Sigmoid colon (tissue), 7 donors: ENCODE results near the gene TMBIM1. TPM values are rescaled to one million over a fixed set of nuclear protein-coding genes. Genes with fewer than 3 reads are reported as not detected.
"Not testable (repeated sequence)": the region's sequence is repeated elsewhere in the genome, so short reads cannot be mapped to it uniquely, and the experiment has no call there.

Experiments
- DNase-seq: peaks from one replicate; pipeline ENCODE4 v3.0.0-alpha.2; 2019
- H3K27ac ChIP-seq, 4 donors: fragments of 200-600 bp; sonication (generic); one replicate each; pipeline ENCODE4 v1.5.1; 2016 to 2019; ENCODE audit warnings: mild to moderate bottlenecking in 1 of 4
- H3K27me3 ChIP-seq, 3 donors: fragments of 200-600 bp; sonication (generic); one replicate each; pipeline ENCODE4 v1.5.1; 2019; ENCODE audit warnings: mild to moderate bottlenecking in 1 of 3
- H3K36me3 ChIP-seq, 4 donors: fragments of 200-600 bp; sonication (generic); one replicate each; pipeline ENCODE4 v1.5.1; 2016 to 2019
- H3K4me1 ChIP-seq, 4 donors: fragments of 200-600 bp; sonication (generic); one replicate each; pipeline ENCODE4 v1.5.1; 2017 to 2019
- H3K4me3 ChIP-seq, 4 donors: fragments of 200-600 bp; sonication (generic); one replicate each; pipeline ENCODE4 v1.5.1; 2017 to 2019; ENCODE audit warnings: mild to moderate bottlenecking in 2 of 4, moderate library complexity in 1 of 4
- H3K9me3 ChIP-seq, 4 donors: fragments of 200-600 bp in 3 of 4; sonication (generic) in 3 of 4; one replicate each; pipeline versions ENCODE4 v1.5.1 to v1.6.1; 2013 to 2019
- EP300 ChIP-seq, 4 donors: sonication (generic); formaldehyde crosslinking; IDR thresholded peaks; one replicate each; pipeline ENCODE4 v1.6.1; 2017; ENCODE audit warnings: antibody characterized with exemption in 4 of 4
- POLR2A ChIP-seq, 2 donors: fragments of 450-650 bp; IDR thresholded peaks; one replicate each; pipeline ENCODE4 v1.6.1; 2016; ENCODE audit warnings: antibody characterized with exemption in 2 of 2, mild to moderate bottlenecking in 2 of 2, moderate library complexity in 2 of 2
- POLR2AphosphoS5 ChIP-seq, 4 donors: sonication (generic); formaldehyde crosslinking; IDR thresholded peaks; one replicate each; pipeline ENCODE4 v1.6.1; 2017; ENCODE audit warnings: antibody characterized with exemption in 4 of 4
- WGBS, 2 donors: extraction: QIAGEN DNeasy Blood & Tissue Kit; methylation state at CpG; one replicate each; pipeline ENCODE4 v1.1.7; 2013; 5-methylcytosine and 5-hydroxymethylcytosine counted together
- intact Hi-C: fragments of 100-400 bp; cut with DNase I; formaldehyde crosslinking; loops from one replicate; pipeline ENCODE4 v1.15.1; 2023
- polyA plus RNA-seq, 3 donors: library from polyadenylated mRNA; stranded (reverse); fragments of 200-250 nt; gene quantifications; one replicate each; pipeline ENCODE4 v1.2.3, GENCODE V29; 2013
- total RNA-seq, 4 donors: library from RNA; depleted of rRNA; stranded (reverse); fragments of >200 nt; gene quantifications; one replicate each; pipeline ENCODE4 v1.1.0, GENCODE V29; 2016
- TF ChIP-seq, protein P1 (sequence below), 4 experiments: fragments of 450-650 bp in 3 of 4; fragments of 200-600 bp in 1 of 4; IDR thresholded peaks; one replicate each; pipeline ENCODE4 v1.5.1; 2016 to 2019; ENCODE audit warnings: antibody characterized with exemption in 4 of 4, mild to moderate bottlenecking in 3 of 4, moderate library complexity in 2 of 4
- donor health status: healthy with polysubstance abuse.
- donor health status: Bipolar disorder and iron deficiency.
- donor health status: healthy.

The TMBIM1 gene
- total and polyA plus RNA-seq, 7 donors: 90.2 to 204 (median 139) TPM

DNA sequence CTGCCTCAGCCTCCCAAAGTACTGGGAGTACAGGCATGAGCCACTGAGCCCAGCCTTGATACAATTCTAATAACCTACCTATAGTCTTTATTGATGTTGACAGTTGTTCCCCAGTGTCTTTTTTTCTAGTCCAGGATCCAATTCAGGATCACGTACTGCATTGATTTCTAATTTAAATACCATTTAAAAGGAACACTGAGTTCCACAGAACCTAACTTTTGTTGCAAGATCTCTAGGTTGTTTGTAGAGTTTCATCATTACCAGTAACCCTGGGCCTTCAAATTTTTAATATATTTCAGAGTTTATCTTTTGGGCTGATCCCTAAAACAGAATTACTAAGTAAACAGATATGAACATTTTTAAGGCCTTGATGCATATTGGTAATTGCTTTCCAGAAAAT, 21.1 kb upstream of the TMBIM1 start:
- Histone ChIP-seq H3K4me3 (no peak overlapping the region), H3K4me1 (no peaks in the 10 kb centered on the region), H3K9me3 (no peaks in the 10 kb centered on the region), H3K36me3 (no peaks in the 10 kb centered on the region), H3K27me3 (no peaks in the 10 kb centered on the region), H3K27ac (no peak overlapping the region)
- DNase-seq: no peak
- WGBS, 2 donors: 69 to 87% methylated on average over 1 of the region's 1 CpG
- TF ChIP-seq POLR2AphosphoS5 (IDR thresholded peaks at IDR 0.05) (no peak), EP300 (IDR thresholded peaks at IDR 0.05) (no peak)
- intact Hi-C loops: no loop called here

DNA sequence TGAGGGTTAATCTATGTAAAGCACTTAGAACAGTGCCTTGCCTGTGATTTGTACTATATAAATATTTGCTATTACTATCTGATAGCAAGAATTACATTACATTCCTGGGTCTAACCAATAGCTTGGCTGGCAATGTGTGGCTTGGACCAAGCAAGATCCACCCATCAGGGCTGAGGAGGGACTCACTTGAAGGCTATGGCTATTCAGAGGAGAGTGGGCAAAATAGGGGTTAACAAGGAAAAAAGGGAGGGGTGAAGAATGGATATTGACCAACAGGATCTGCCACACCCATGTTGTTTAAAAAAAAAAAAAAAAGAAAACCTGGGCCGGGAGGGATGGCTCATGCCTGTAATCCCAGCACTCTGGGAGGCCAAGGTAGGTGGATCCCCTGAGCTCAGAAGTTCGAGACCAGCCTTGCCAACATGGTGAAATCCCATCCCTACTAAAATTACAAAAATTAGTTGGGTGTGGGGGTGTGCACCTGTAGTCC, 20.0 kb upstream of the TMBIM1 start:
- H3K27me3 ChIP-seq: no peaks in the 10 kb centered on the region
- H3K36me3 ChIP-seq: no peaks in the 10 kb centered on the region
- no peaks in the 10 kb centered on the region for H3K4me1 ChIP-seq
- DNase-seq: no peak
- no peak overlapping the region for H3K27ac ChIP-seq
- H3K4me3 ChIP-seq: no peak overlapping the region
- no peaks in the 10 kb centered on the region for H3K9me3 ChIP-seq
- intact Hi-C loops: no loop called here
- TF ChIP-seq, protein P1, sequence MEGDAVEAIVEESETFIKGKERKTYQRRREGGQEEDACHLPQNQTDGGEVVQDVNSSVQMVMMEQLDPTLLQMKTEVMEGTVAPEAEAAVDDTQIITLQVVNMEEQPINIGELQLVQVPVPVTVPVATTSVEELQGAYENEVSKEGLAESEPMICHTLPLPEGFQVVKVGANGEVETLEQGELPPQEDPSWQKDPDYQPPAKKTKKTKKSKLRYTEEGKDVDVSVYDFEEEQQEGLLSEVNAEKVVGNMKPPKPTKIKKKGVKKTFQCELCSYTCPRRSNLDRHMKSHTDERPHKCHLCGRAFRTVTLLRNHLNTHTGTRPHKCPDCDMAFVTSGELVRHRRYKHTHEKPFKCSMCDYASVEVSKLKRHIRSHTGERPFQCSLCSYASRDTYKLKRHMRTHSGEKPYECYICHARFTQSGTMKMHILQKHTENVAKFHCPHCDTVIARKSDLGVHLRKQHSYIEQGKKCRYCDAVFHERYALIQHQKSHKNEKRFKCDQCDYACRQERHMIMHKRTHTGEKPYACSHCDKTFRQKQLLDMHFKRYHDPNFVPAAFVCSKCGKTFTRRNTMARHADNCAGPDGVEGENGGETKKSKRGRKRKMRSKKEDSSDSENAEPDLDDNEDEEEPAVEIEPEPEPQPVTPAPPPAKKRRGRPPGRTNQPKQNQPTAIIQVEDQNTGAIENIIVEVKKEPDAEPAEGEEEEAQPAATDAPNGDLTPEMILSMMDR (IDR thresholded peaks at IDR 0.05): no peak
- TF ChIP-seq EP300 (IDR thresholded peaks at IDR 0.05) (no peak), POLR2A (IDR thresholded peaks at IDR 0.05) (no peak), POLR2AphosphoS5 (IDR thresholded peaks at IDR 0.05) (no peak)
- WGBS, 2 donors: 14 to 72% methylated on average over 2 of the region's 2 CpGs

DNA sequence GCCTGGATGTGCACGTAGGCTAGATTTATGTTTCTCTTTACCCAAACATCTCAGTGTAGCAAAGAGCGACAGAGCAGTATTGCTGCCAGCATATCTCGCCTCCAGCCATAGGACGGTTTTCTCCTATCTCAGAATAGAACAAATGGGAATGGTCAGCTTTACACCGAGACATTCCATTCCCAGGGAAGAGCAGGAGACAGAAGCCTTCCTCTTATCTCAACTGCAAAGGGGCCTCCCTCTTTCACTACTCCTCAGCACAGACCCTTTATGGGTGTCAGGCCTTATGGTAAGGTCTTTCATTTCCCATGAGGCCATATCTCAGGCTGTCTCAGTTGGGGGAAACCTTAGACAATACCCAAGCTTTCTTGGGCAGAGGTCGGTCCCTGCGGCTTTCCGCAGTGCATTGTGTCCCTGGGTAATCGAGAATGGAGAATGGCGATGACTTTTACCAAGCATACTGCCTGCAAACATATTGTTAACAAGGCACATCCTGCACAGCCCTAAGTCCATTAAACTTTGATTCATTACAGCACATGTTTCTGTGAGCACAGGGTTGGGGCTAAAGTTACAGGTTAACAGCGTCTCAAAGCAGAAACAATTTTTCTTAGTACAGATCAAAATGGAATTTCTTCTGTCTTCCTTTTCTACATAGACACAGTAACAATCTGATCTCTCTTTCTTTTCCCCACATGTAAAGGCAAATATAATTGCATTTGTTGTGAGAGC, 19.4 kb upstream of the TMBIM1 start:
- WGBS, 2 donors: 14 to 72% methylated on average over 11 of the region's 11 CpGs

DNA sequence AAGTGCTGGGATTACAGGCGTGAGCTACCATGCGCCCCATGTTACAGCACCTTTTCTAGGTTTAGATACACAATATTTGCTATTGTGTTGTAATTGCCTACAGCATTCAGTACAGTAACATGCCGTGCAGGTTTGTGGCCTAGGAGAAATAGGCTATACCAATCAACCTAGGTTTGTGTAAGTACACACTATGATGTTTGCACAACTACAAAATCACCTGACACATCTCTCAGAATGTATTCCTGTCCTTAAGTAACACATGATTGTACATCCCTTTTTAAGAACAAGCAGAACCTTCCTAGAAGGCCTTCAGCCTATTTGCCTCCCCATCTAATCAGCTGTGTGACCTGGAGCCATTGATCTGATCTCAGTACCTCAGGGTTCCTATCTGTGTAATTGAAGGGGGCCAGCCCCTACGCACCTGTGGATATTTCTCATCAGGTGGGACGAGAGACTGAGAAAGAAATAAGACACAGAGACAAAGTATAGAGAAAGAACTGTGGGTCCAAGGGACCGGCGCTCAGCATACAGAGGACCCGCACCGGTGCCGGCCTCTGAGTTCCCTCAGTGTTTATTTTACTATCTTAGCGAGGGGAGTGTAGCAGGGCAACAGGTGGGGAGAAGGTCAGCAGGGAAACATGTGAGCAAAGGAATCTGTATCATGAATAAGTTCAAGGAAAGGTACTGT, 18.7 kb upstream of the TMBIM1 start:
- Histone ChIP-seq H3K4me1 (no peaks in the 10 kb centered on the region), H3K9me3 (no peaks in the 10 kb centered on the region), H3K4me3 (no peak overlapping the region), H3K36me3 (no peaks in the 10 kb centered on the region), H3K27ac (no peak overlapping the region), H3K27me3 (no peaks in the 10 kb centered on the region)
- 33 to 75% methylated on average over 11 of the region's 11 CpGs for WGBS, 2 donors
- intact Hi-C loops: no loop called here
- no peak for DNase-seq
- TF ChIP-seq POLR2A (IDR thresholded peaks at IDR 0.05) (no peak), POLR2AphosphoS5 (IDR thresholded peaks at IDR 0.05) (no peak), EP300 (IDR thresholded peaks at IDR 0.05) (no peak)
- TF ChIP-seq, protein P1 (IDR thresholded peaks at IDR 0.05): no peak

More for the DNA sequence above, 19.4 kb upstream of the TMBIM1 start:
- H3K27me3 ChIP-seq, H3K36me3 ChIP-seq, H3K4me1 ChIP-seq, H3K4me3 ChIP-seq, DNase-seq, H3K27ac ChIP-seq, H3K9me3 ChIP-seq, intact Hi-C loops: not testable (repeated sequence)

DNA sequence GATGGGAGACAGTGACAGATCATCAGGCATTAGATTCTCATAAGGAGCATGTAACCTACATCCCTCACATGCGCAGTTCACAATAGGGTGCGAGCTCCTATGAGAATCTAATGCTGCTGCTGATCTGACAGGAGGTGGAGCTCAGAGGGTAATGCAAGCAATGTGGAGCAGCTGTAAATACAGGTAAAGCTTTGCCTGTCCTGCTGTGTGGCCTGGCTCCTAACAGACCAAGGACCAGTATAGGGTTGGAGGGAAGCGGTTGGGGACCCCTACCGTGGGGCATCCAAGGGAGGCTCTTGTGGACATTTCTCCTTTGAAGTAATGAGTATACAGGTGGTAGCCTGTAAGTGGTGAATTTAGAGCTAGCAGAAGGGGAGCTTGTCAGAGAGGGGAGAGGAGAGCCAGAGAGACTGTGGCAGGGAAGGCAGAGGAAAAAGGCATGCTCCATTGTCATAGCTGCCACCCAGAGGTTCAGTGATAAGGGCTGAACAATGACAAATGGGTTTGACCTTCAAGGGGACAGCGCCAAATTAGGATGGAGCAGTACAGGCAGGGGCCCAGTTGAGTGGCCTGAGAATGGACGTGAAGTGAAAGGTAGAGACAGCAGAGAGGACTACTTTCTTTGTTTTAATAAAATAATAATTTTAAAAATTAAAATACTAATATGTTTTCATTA, 15.2 kb upstream of the TMBIM1 start:
- H3K27ac ChIP-seq: no peak overlapping the region
- no peak overlapping the region for H3K4me3 ChIP-seq
- H3K27me3 ChIP-seq: no peaks in the 10 kb centered on the region
- no peak for DNase-seq
- no peaks in the 10 kb centered on the region for H3K4me1 ChIP-seq
- H3K9me3 ChIP-seq: no peaks in the 10 kb centered on the region
- 95% methylated on average over 6 of the region's 6 CpGs for WGBS, 2 donors
- intact Hi-C loops: no loop called here
- no peaks in the 10 kb centered on the region for H3K36me3 ChIP-seq
- TF ChIP-seq EP300 (IDR thresholded peaks at IDR 0.05): no peak
- no peak for TF ChIP-seq POLR2AphosphoS5 (IDR thresholded peaks at IDR 0.05)
- no peak for TF ChIP-seq POLR2A (IDR thresholded peaks at IDR 0.05)
- TF ChIP-seq, protein P1 (IDR thresholded peaks at IDR 0.05): no peak
